Astrocyte of the hippocampus (primary cell): ENCODE data around the gene PCCA.
A peak's percentile ranks its signal among the peaks of the same experiment; 100 is the strongest.
"Not testable (repeated sequence)": the region's sequence is repeated elsewhere in the genome, so short reads cannot be mapped to it uniquely, and the experiment has no call there.

Experiments used
- DNase-seq: peaks from one replicate; pipeline ENCODE4 v3.0.0; 2011; ENCODE audit warnings: low read depth, low spot score

PCCA gene

GRCh38 chr13:100088644-100089464, at the start of gene PCCA:
PCCA (plus strand) TSS chr13:100089093; CDS start chr13:100089121, 28 bp downstream.
- peak; percentile 97 for DNase-seq

GRCh38 chr13:100039740-100040139, 49.2 kb upstream of the PCCA start:
- DNase-seq: no peak

DNA sequence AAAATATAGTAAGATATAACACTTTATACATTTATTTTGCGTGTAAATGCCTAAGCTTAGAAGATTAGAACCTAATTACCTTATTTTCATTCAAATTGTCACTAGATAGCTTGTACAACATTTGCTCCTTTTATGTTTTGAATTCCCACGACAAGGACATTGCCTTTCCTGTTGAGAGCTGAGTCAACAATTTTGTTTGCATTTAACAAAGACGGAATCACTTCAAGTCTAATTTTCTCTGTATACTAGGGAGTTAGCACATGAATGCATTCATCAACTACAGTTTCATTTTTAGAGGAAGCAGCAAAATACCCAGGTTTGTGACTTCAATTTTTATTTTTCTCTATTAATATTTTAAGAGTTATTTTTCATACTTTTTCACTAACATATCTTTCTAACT, 48.7 kb upstream of the PCCA start:
- no peak for DNase-seq

DNA sequence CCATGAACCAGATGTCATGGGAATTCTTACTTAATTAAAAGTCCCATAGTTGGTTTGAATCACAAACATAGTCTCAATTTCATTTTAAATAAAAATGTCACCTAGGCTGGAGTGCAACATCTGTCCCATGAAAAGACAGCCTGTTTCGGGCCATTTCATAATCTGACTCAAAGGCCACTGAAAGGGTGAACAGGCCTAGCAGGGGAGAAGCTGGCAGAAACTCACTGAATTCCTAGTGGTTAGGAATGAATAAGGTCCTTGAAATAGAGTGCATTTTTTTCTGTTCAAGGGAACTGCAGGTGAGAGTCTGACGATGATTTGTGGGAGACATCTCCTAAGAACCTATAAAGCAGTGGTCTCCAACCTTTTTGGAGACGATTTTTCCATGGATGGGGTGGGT, 44.0 kb upstream of the PCCA start:
- peak; percentile 28 for DNase-seq

- DNase-seq: no peak
These were observed 43.5 kb upstream of the PCCA start for GRCh38 chr13:100045355-100045754.

- no peak for DNase-seq
These were observed 37.8 kb upstream of the PCCA start for GRCh38 chr13:100051070-100051469.

- no peak for DNase-seq
These were observed 29.1 kb upstream of the PCCA start for GRCh38 chr13:100059827-100060226.

GRCh38 chr13:100063333-100063732, 25.6 kb upstream of the PCCA start:
- no peak for DNase-seq

DNA sequence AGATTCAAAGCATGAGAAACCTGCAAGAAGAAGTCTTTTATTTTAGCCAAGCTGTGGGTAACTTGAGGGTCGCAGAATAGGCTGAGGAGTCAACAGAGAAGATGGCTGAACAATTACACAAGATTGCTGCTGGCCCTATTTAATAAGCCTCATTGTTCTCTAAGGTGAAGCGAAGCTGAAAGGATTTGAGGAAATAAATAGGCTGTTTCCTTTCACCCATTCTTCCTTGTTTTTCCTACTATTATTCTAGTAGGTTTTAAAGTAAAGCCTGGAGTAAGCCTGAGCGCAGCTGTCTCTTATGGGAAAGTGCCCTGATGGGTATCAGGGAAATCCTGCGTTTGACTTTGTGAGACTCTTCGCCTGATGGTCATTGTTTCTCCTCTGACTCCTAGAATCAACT, 25.0 kb upstream of the PCCA start:
- no peak for DNase-seq

GRCh38 chr13:100068133-100068931, 20.6 kb upstream of the PCCA start:
- DNase-seq: no peak

- DNase-seq: no peak
These were observed 19.6 kb upstream of the PCCA start for GRCh38 chr13:100069278-100069677.

GRCh38 chr13:100075700-100076587, 12.9 kb upstream of the PCCA start:
- no peak for DNase-seq

DNA sequence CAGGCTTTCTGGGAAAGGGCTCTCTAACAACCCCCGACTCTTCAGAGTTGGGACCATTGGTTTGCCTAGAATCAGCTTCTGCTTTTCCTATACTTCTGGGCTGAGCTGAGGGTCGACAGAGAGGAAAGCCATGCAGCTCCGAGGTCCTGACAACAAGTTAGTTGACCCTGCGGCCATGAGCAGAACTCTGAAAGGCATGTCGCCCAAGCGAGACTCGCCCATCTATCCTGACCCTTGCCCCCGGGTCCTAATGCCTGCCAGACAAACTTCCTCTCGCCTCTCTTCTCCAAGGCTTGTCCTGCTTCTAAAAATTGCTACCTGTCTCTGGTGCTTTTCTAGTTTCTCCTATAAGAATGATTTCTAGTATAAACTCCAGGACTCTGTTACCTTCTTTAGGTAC, 9.9 kb upstream of the PCCA start:
- DNase-seq: not testable (repeated sequence)

- not testable (repeated sequence) for DNase-seq
These were observed 5.5 kb upstream of the PCCA start for GRCh38 chr13:100083401-100083800.

GRCh38 chr13:100088273-100088643, 635 bp upstream of the PCCA start:
- DNase-seq: no peak

DNA sequence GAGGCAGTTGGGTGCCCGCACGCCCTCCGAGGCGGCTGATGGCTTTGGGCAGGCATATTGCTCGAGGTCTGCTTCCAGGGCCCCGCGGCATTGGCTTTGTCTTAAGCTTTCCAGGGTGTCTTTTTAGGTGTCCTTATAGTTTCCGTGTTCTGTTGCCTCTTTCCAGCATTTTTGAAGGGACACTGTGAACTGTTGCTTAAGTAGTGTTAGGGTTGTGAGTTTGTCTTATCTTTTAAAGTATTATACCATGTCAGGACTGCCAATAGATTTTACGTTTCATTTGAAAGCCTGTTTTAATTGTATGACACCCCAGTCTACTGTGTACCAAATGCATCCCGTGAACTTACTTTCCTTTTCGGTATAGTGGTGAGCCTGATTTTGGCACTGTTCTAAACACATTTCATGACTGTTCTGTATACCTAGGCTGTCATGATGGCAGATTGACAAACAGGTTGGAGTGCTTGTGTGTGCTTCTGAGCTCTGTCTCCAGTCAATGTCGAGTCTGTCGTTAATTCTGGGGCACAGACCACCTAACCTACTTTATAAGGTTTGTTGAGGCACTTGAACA, 656 bp downstream of the PCCA start:
- peak; percentile 39 for DNase-seq

DNA sequence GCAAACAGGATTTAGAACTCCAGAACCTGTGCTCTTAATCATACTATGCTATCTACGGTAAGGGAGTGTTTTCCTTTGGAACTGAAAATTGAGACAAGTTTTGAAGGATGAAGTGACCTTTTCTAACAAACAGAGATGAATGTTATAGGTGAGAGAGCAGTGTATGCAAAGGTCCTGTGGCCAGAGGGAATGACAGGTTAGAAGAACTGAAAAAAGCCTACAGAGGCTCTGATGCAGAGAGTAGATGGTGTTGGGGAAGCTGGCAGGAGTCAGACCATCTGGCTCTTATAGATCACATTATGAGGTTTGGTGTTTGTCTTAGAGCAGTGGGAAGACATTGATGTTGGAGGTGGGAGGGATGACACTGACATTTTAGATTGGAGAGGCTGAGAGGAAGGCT, 2.0 kb downstream of the PCCA start:
- no peak for DNase-seq

DNA sequence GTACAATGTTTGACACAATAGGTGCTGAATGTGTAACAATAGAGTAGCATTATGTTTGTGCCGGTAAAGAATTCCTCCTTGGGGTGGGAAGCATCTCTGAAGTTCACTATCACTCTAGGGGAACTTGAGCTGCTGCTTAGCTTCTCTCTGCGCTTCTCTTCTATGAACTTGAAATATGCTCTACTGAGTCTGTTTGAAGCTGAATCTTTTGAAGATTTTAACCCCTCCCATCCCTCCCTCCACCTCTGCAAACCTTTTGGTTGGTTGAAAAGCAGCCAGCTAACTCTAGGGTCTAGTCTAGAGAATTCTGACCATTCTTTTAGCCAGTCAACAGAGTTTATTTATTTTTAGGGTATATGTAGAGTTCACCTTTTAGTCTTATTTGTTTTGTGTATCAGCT, 2.5 kb downstream of the PCCA start:
- no peak for DNase-seq

DNA sequence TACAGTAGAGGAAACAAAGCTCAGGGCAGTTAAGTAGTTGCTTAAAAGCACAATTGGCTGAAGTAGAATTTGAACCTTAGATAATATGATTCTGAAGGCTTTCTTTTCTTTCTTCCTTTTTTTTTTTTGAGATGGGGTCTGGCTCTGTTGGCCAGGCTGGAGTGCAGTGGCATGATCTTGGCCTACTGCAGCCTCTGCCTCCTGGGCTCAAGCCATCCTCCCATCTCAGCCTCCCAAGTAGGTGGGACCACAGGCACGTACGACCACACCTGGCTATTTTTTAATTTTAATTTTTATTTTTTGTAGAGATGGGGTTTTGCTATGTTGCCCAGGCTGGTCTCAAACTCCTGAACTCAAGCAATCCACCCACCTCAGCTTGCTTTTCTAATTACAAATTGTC, 3.4 kb downstream of the PCCA start:
- not testable (repeated sequence) for DNase-seq

DNA sequence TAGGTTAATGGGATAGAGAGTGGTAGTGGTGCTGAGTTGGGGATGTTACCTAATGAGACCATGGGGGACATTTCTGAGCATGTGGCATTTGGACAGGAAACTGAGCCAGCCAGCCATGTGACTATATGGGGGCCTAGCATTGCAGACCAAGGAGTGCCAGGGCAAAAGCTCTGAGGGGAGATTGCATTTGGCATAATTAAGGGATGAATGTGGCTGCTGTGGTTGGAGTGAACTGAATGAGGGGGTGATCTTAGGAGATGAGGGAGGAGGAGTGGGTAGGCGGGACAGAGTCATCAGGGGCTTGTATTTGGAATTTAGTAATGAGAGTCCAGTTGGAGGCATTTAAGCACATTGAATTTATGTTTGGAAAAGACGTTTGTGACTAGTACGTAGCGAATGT, 6.6 kb downstream of the PCCA start:
- DNase-seq: no peak

DNA sequence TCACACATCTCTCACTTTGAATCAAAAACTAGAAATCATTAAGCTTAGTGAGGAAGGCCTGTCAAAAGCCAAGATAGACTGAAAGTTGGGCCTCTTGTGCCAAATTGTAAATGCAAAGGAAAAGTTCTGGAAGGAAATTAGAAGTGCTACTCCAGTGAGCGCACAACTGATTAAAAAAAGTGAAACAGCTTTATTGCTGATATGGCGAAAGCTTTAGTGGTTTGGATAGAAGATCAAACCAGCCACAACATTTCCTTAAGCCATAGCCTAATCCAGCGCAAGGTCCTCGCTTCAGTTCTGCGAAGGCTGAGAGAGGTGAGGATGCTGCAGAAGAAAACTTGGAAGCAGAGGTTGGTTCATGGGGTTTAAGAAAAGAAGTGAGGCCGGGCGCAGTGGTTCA, 7.6 kb downstream of the PCCA start:
- no peak for DNase-seq

GRCh38 chr13:100097821-100098220, 8.9 kb downstream of the PCCA start:
- no peak for DNase-seq
